NCI-H524 treated with DMSO at 0.1 percent for 48 hours (cell line): ENCODE measurements around the gene FAM229B.

Source experiments
- DNase-seq: peaks from one replicate; lab custom pipeline; 2025; lab: John Stamatoyannopoulos, UW

FAM229B gene

GRCh38 chr6:112144145-112144926 is 56.9 kb downstream of the FAM229B start:
- DNase-seq, result peak; percentile 82

DNA sequence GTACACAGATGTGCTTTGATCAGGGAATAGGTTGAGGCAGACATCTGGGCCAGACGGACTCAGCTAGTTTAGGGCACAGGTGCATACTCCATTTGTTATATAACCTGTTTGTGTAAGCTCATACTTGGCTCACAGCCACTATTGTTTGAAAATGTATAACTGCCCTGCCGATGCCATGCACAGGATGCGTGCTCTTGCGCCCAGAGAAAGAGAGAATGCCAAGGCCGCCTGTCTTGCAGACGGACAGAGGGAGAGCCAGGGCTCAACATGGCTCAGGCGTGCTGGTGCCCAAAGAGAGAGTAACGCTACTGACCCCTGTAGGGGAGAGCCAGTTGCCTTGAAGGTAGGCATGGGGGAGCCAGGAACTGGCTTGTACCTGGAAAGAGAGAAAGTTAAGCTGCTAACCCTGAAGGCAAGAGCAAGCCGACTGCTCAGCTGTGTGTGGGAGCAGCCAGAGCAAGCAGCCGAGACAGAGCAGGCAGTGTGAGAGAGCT is 57.7 kb downstream of the FAM229B start:
- DNase-seq, result no peak

DNA sequence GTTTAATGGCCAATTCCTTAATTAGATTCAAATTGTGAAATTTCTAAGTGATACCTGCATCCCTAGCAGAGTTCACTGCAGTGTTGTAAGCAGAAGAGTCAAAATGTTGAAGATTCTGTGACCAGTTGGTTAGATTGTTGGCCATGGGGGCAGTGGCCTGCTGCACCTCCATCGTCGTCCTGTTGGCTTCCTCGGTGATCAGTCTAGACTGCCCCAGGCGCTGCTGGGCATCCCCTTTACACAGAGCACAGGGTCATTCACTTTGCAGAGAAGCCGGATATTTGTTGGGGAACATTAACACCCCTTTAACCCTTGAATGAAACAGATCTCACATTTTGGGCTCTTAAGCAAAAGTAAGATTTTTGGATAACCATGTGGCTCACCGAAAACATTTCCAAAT is 60.7 kb downstream of the FAM229B start:
- no peak for DNase-seq

GRCh38 chr6:112149236-112149635 is 61.8 kb downstream of the FAM229B start:
- DNase-seq, result peak; percentile 88

DNA sequence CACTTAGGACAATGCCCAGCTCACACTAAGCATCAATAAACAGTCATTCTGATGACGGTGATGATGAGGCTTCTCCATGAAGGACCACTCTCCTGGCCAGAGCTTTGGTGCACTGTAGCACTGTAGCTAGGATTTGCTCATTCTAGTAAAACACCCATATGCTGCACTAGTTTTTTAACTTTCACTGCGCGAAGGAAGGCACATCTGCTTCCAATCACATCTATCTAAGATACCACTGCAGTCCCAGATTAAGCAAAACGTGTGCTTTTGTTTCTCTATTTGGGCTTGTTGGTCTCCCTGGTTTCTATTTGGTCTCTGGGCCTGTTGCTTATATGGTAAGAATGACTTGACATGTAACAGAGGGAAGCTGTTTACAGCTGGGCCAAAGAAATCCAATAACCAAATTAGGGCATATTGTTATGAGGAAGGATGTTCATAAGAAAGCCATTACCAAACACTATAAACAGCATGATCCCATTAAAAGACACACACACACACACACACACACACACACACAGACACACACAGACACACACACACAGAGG is 62.4 kb downstream of the FAM229B start:
- DNase-seq, result no peak

DNA sequence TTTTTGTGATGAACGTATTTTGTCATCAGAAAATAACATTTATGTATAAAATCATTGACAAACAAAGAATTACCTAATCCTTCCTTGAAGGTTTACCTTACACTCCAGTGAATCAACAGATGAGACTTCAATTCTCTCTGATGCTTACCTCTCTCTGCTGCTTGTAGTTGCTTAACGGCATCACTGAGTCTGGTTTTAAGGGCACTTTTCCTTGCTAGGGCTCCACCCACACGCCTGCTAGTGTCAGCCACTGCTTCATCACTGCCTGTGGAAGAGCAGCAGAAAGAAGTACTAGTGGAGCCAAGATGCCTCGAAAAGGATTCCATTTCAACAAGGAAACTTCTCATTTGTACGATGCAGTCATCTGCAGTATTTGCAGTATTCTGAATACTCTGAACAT is 63.0 kb downstream of the FAM229B start:
- DNase-seq, result peak; percentile 69
